KMS-11 (cell line): ENCODE measurements around the gene VPS4A.

Experiments
- H2AFZ ChIP-seq: fragments of 200-600 bp; sonication (generic); 2 replicates; pipeline ENCODE4 v1.6.1; 2016; ENCODE audit warnings: antibody characterized with exemption, mixed run types, low read depth
- H3K27ac ChIP-seq: fragments of 200-600 bp; sonication (generic); 2 replicates; pipeline ENCODE4 v1.6.1; 2016; ENCODE audit warnings: mild to moderate bottlenecking, mixed run types
- H3K27me3 ChIP-seq: fragments of 200-600 bp; sonication (generic); 2 replicates; pipeline ENCODE4 v1.6.1; 2017; ENCODE audit warnings: mild to moderate bottlenecking, low read depth, mixed run types, moderate library complexity; ENCODE audit not compliant: insufficient read depth
- H3K36me3 ChIP-seq: fragments of 200-600 bp; sonication (generic); 2 replicates; pipeline ENCODE4 v1.6.1; 2017; ENCODE audit warnings: mild to moderate bottlenecking, mixed run types; ENCODE audit not compliant: insufficient read depth
- H3K4me1 ChIP-seq: fragments of 200-600 bp; sonication (generic); 2 replicates; pipeline ENCODE4 v1.6.1; 2016; ENCODE audit warnings: mild to moderate bottlenecking, low read depth, mixed run types; ENCODE audit not compliant: poor library complexity, severe bottlenecking
- H3K4me2 ChIP-seq: fragments of 200-600 bp; sonication (generic); 2 replicates; pipeline ENCODE4 v1.7.0; 2016; ENCODE audit warnings: mild to moderate bottlenecking, mixed run types
- H3K4me3 ChIP-seq: fragments of 200-600 bp; sonication (generic); IDR thresholded peaks from 2 replicates; pipeline ENCODE4 v1.6.1; 2017; ENCODE audit warnings: low read depth, low read length, mixed read lengths; ENCODE audit not compliant: insufficient read depth
- H3K79me2 ChIP-seq: fragments of 200-600 bp; sonication (generic); 2 replicates; pipeline ENCODE4 v1.6.1; 2016; ENCODE audit warnings: low read depth, mixed run types; ENCODE audit not compliant: insufficient read depth
- H3K9ac ChIP-seq: fragments of 200-600 bp; sonication (generic); 2 replicates; pipeline ENCODE4 v1.6.1; 2016; ENCODE audit warnings: mild to moderate bottlenecking, mixed run types
- H4K20me1 ChIP-seq: fragments of 200-600 bp; sonication (generic); 2 replicates; pipeline ENCODE4 v1.6.1; 2016; ENCODE audit warnings: mild to moderate bottlenecking, mixed run types; ENCODE audit not compliant: insufficient read depth
- CTCF ChIP-seq: fragments of 200-600 bp; sonication (generic); conservative IDR thresholded peaks from 2 replicates; pipeline ENCODE4 v1.6.1; 2017; ENCODE audit warnings: low read depth, mild to moderate bottlenecking, antibody characterized with exemption, low read length, moderate library complexity, mixed read lengths

VPS4A gene

DNA sequence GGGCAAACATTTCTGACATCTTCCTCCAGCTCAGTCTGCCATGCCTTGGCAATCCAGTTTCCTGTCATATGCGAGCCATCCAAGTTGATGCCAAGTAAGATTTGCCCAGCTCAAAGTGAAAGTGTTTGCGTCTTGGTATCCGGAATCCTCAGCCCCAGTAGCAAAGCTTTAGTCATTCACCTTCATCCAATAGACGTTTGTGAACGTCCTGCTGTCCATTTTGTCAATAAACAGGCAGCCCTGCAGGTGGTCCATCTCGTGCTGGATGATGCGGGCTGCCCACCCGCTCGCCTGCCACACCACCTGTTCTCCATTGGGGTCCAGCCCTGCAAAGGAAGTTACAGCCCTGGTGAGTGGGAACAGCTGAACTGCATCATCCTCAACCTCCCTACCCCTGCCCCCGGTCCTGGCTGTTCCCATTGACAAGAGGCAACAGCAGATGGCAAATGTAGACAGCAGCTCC, 17.7 kb downstream of the VPS4A start:
- no peak overlapping the region for H3K27ac ChIP-seq
- peaks cover 38% of the 10 kb centered on the region for H3K4me1 ChIP-seq
- no peak for TF ChIP-seq CTCF
- H3K36me3 ChIP-seq = no peaks in the 10 kb centered on the region; the same call in none of the 2 replicates
- peaks cover 49% of the 10 kb centered on the region for H3K79me2 ChIP-seq
- no peak overlapping the region for H3K9ac ChIP-seq
- no peaks in the 10 kb centered on the region for H3K27me3 ChIP-seq
- H3K4me3 ChIP-seq = no peak overlapping the region
- peak overlapping the region; percentile 93 for H3K4me2 ChIP-seq
- H2AFZ ChIP-seq = no peak overlapping the region
- no peaks in the 10 kb centered on the region for H4K20me1 ChIP-seq

DNA sequence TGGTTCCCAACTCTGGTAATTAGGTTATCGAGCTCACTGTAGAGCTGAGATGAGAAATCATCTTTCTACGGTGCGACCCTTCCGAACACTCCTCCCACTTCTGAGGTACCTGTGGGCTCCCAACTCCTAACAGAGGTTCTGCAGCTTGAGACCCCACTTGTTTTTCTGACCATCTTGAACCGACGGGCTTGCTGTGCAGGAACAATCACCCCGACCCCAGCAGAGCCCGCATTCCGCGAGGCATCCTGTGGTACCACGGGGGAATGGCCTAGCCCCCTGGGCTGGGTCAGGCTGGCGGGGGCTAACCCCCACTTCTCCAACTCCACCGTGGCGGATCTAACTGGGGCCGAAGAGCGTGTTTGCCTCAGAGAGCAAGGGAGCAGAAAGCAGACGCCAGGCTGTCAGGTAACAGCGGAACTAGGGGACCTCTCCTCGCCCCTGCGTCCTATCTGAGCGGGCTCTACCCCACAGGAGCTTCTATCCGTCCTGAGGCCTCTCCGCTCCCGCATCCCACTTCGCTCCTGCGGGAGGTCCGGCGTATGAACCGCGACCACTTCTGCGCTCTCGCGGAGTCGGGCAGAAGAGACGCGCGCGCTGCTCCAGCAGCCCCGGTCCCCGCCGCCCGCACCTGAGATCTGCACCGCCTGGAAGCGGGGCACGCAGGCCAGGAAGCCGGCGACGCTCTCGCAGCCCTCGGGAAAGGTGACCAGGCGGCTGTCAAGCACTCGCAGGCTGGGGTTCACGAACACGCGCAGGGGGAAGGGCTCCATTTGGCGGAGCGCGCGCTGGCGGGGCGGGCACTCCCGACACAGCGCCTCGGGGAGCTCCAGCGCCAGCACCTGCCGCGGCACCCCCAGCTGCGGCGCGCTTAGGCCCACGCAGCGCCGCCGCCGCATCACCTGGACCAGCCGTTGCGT, 18.5 kb downstream of the VPS4A start:
- H3K36me3 ChIP-seq = no peaks in the 10 kb centered on the region; the same call in none of the 2 replicates

DNA sequence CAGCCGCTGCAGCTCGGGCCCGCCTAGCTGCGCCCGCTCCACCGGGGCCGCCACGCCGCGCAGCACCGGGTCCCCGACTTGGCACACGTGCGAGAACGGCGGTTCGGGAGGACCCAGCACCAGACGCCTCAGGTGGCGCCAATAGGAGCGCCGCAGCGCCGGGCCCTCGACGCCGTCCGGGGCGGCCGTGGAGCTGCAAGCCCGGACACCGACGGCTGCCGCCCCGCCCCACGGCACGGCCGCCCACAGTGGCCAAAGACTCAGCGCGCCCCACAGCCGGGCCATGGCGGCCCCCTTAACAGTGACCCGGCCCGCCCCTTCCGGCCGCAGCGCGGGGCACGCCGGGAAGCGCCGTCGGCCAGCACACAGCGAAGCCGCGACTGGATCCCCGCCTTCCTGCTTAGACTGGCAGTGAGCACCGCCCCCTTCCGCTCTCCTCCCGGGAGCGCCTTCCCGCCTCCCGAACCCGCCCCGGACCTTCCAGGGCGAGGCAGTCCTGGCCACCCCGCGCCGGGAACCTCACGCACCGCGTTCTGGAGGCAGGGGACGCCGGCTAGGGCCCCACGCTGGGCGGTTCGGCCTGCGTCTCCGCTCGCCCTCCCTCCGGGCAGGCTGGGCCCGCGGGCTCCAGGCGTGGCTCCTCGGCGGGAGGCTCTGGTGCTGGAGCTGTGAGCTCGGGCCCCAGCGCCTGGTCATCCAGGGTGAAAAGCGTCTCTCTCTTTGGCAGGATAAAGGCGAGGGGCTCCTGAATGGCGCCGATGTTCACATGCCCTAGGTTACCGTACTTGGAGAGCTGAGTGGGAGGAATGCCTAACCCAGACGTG, 19.3 kb downstream of the VPS4A start, which contains the start of gene PDF:
Gene PDF, minus strand, starts transcription at position 303 of the 824 bp plus-strand sequence. Its CDS starts 18 bp downstream, at position 285.
- Histone ChIP-seq H3K79me2 (peaks cover 40% of the 10 kb centered on the region), H3K4me3 (no peak within 1 kb of the TSS), H3K9ac (peak within 1 kb of the TSS; percentile 64), H4K20me1 (no peaks in the 10 kb centered on the region), H3K4me2 (peak within 1 kb of the TSS; percentile 93), H3K27ac (peak within 1 kb of the TSS; percentile 43), H2AFZ (peak within 1 kb of the TSS; percentile 65), H3K4me1 (peaks cover 38% of the 10 kb centered on the region), H3K36me3 (peaks cover 2% of the 10 kb centered on the region), H3K27me3 (no peaks in the 10 kb centered on the region)
- no peak for TF ChIP-seq CTCF

More for the DNA sequence above, 18.5 kb downstream of the VPS4A start:
- Histone ChIP-seq H3K4me2 (peak overlapping the region; percentile 93), H3K79me2 (peaks cover 48% of the 10 kb centered on the region), H3K4me3 (no peak overlapping the region), H3K4me1 (peaks cover 38% of the 10 kb centered on the region), H3K27me3 (no peaks in the 10 kb centered on the region), H4K20me1 (no peaks in the 10 kb centered on the region), H2AFZ (peak overlapping the region; percentile 65), H3K9ac (peak overlapping the region; percentile 64), H3K27ac (peak overlapping the region; percentile 43)
- no peak for TF ChIP-seq CTCF

DNA sequence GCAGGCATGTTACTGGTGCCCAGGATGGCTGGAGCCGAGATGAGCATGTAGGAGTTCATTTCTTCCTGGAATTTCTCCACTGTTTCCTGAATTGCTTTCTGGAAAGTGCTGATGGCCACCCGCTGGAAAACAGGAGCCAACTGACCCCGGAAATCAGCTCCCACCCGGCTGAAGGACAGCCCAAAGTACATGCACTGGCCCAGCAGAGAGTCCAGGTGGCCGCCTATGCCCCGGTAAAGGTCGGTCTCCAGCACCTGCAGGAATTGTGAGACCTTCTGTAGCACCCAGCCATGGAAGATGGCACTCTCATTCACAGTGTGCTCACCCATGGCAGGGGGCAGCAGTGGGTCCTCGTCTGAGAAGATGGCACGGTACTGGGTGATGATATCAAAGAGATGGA, 23.5 kb downstream of the VPS4A start:
- Histone ChIP-seq H3K27ac (no peak overlapping the region), H4K20me1 (no peaks in the 10 kb centered on the region), H2AFZ (no peak overlapping the region), H3K4me1 (peaks cover 13% of the 10 kb centered on the region), H3K9ac (no peak overlapping the region), H3K36me3 (peaks cover 2% of the 10 kb centered on the region; the same call in 1 of the 2 replicates), H3K4me3 (no peak overlapping the region), H3K79me2 (peaks cover 13% of the 10 kb centered on the region), H3K4me2 (no peak overlapping the region), H3K27me3 (no peaks in the 10 kb centered on the region)
- TF ChIP-seq CTCF = no peak
